ENCODE measurements around the gene IDH3G.

Gene IDH3G

DNA sequence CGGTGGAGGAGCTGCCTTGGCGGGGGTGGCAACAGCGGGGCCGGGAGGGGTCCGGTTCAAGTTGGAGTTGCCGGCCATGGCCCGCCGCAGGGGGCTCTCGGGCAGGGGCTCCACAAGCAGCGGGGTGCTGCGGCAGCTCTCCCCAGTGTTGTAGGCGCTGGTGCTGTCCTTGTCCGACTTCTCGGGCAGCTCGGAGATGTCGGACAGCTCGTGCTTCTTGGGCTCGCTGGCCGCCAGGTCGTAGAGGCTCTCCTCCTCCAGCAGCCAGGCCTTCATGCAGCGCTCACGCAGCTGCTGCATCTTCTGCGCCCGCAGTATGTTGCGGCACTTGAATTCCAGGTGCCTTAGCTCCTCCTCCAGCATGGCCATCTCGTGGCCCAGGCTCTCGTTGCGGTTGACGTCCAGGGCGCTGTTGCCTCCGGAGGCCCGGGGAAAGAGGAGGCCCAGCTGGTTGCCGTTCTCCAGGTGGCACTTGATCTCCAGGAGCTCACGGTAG, 10.0 kb upstream of the IDH3G start:
- H3K4me3 ChIP-seq (ENCODE audit: low read depth, low read length): no peak overlapping the region
- no peak for DNase-seq (ENCODE audit: low read depth)
- no peak for TF ChIP-seq CTCF (IDR thresholded peaks at IDR 0.05; ENCODE audit: low read depth, low read length, missing control alignments)

DNA sequence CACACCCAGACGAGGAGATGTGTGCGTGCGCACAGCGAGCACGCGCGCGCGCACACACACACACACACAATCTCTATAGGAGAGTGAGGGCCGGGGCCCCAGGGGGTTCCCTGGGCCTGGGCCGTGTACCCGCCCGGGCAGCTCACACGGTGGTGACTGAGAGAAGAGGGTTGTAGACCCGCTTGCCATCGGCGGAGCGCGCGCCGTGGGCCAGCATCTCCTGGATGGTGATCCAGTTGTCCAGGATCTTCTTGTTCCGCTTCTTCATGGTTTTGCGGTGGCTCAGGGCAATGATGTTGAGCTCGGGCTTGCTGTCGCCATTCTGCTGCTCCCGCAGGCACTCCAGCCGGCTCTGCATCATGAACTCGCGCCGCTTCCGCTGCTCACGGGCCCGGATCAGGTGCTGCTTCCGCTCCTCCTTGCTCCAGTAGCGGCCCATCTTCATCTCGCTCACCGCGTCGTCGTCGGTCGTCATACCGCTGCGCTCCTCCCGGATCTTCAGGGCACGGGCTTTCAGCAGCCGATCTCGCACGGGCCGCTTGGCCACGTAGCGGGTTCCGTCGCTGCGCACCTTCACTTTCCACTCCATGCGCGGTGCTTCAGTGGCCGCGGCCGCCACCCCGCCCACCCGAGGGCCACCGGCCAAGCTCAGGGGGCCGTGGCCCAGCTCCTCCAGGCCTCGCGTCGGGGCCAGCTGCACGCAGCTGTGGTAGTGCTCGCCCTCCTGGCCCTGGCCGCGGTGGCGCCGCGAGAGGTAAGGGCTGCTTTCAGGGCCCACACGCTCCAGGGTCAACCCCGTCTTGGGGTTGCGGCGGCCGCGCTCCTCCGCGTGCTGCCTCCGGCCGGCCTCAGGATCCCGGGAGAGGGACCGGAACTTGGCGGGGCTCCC, 9.3 kb upstream of the IDH3G start:
- DNase-seq (ENCODE audit: low read depth): no peak
- no peak for TF ChIP-seq CTCF (IDR thresholded peaks at IDR 0.05; ENCODE audit: low read depth, low read length, missing control alignments)
- H3K4me3 ChIP-seq (ENCODE audit: low read depth, low read length): no peak overlapping the region

DNA sequence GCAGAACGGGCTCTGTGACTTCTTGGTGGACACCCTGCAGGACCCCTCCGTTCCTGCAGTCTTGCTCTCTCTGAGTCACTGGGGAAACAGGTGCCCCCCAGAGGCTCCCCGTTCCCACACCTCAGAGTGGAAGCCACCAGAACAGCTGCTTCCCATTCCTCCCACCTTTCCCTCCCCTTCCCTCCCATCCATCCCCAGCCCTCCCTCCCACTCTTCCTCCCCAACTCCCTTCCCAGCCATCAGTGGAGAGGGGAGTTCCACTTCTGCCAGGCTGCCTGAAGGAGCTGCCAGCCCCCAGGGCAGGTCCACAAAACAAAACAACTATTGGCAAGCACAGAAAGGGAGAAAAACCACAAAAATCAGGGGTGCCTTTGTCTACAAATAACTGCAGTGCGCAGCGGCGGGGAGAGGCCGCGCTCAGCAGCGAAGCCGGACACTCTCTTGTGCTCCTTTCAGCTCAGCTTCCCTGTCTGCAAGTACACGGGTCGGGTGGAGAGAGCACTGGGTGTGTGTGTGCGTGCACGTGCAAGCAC, 8.4 kb upstream of the IDH3G start:
- no peak for TF ChIP-seq CTCF (IDR thresholded peaks at IDR 0.05; ENCODE audit: low read depth, low read length, missing control alignments)
- no peak for DNase-seq (ENCODE audit: low read depth)
- H3K4me3 ChIP-seq (ENCODE audit: low read depth, low read length): no peak overlapping the region

- no peak overlapping the region for H3K4me3 ChIP-seq (ENCODE audit: low read depth, low read length)
- DNase-seq (ENCODE audit: low read depth): no peak
- no peak for TF ChIP-seq CTCF (IDR thresholded peaks at IDR 0.05; ENCODE audit: low read depth, low read length, missing control alignments)
Measured at GRCh38 chrX:153801669-153802068, 7.5 kb upstream of the IDH3G start.

- no peak overlapping the region for H3K4me3 ChIP-seq (ENCODE audit: low read depth, low read length)
- DNase-seq (ENCODE audit: low read depth): no peak
- no peak for TF ChIP-seq CTCF (IDR thresholded peaks at IDR 0.05; ENCODE audit: low read depth, low read length, missing control alignments)
Measured at GRCh38 chrX:153800746-153801145, 6.6 kb upstream of the IDH3G start.

DNA sequence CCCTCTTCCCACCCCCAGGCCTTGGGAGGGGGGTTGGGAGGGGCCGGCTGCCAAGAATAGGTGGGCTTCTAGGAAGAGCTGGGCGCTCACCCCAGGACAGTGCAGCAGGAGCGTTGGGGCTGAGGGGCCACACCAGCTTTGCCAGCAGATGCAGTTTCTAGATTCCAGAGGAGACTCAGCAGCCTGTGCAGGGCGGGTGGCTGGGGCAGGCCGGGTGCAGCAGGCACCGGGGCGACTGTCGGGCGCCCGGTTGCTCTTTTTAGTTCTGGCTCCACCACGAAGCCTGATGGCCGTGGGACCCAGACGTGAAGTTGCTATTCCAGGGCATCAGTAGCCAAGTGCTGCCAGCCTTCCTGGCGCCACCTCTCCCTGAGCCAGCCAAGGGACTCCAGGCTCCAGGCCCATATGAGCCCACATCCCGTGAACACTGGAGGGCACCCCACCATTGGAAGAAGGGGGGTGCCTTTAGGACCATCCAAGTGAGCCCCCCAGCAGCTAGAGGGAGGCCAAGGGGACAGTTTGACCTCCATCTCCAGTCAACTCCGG, 6.1 kb upstream of the IDH3G start:
- DNase-seq (ENCODE audit: low read depth): no peak
- TF ChIP-seq CTCF (IDR thresholded peaks at IDR 0.05; ENCODE audit: low read depth, low read length, missing control alignments): no peak

More for the DNA sequence above, 6.1 kb upstream of the IDH3G start:
- H3K4me3 ChIP-seq (ENCODE audit: low read depth, low read length): no peak overlapping the region

Data from GM12864 (cell line).